ENCODE results near the gene ELL2. TPM values are rescaled to one million over a fixed set of nuclear protein-coding genes. Genes with fewer than 3 reads are reported as not detected.

ELL2 gene
- total RNA-seq, 1 experiment from 2014 or later, result 27.5 TPM

DNA sequence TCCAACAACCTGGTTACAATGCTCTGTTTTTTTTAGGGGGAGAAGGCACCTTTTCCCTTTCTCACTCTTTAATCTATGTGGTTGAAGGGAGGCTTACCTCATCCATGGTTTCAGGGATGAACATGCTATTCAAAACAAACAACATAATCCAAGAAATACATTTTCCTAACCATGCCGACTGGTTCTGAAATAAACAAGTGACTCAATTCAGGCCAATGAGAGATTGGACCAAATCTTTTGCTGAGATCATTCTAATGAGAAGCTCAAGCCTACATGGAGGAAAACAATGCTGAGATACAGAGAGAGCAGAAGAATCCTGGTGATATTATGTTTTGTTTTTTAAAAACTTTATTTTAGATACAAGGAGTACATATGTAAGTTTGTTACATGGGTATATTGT is 46.8 kb upstream of the ELL2 start:
- no peak for DNase-seq
- no peaks in the 10 kb centered on the region for H3K23me2 ChIP-seq (ENCODE audit: insufficient read length, low read depth, low read length, poor library complexity, severe bottlenecking)
- Mint-ChIP-seq H3K9me3 (peaks cover 1 to 3% of the 10 kb centered on the region in 2 experiments; a peak in 3 of 5 replicates), H3K4me3 (no peak overlapping the region), H3K27ac (no peak overlapping the region), H3K36me3 (ENCODE audit: insufficient read depth in 1 of 3, low read depth in 3 of 3) (peaks cover 0 to 3% (median 0%) of the 10 kb centered on the region in 3 experiments; a peak in 2 of 7 replicates), H3K4me1 (no peaks in the 10 kb centered on the region), H3K27me3 (ENCODE audit: low read depth) (no peaks in the 10 kb centered on the region)
- no peak overlapping the region for H3K27ac ChIP-seq (ENCODE audit: insufficient read length, low read depth, low read length)
- no peaks in the 10 kb centered on the region for H3K9me3 ChIP-seq (ENCODE audit: control insufficient read depth, low read depth, low read length)
- H3K9ac ChIP-seq (ENCODE audit: extremely low read depth, insufficient read length, low read length), result no peak overlapping the region
- no peak overlapping the region for H2BK12ac ChIP-seq (ENCODE audit: insufficient read length, low read depth, low read length)
- no peaks in the 10 kb centered on the region for H3K79me1 ChIP-seq (ENCODE audit: insufficient read depth, low read depth, low read length, poor library complexity, severe bottlenecking)
- H3K27me3 ChIP-seq (ENCODE audit: insufficient read depth, low read length), result no peaks in the 10 kb centered on the region
- H2BK5ac ChIP-seq (ENCODE audit: insufficient read length, low read length), result no peak overlapping the region
- H4K20me1 ChIP-seq (ENCODE audit: control insufficient read depth, insufficient read depth, insufficient read length), result no peaks in the 10 kb centered on the region
- H2BK20ac ChIP-seq (ENCODE audit: low read depth, low read length, poor library complexity, severe bottlenecking), result no peak overlapping the region
- no peak overlapping the region for H3K18ac ChIP-seq (ENCODE audit: insufficient read length, low read depth, low read length)
- H3K23ac ChIP-seq (ENCODE audit: insufficient read length, low read depth, low read length), result no peak overlapping the region
- H2BK120ac ChIP-seq (ENCODE audit: low read depth, low read length, poor library complexity, severe bottlenecking), result no peak overlapping the region
- H3K4ac ChIP-seq (ENCODE audit: low read depth, low read length), result no peak overlapping the region
- H3K56ac ChIP-seq (ENCODE audit: insufficient read length, low read depth, low read length), result no peak overlapping the region
- no CpG with 5 or more reads among the region's 1 CpG for WGBS (ENCODE audit: extremely low coverage, insufficient read length, low lambda C conversion rate)
- H3K4me2 ChIP-seq (ENCODE audit: insufficient read depth, insufficient read length, low read length), result no peak overlapping the region
- H2BK15ac ChIP-seq (ENCODE audit: low read depth, low read length), result no peak overlapping the region
- H3T11ph ChIP-seq (ENCODE audit: low read length), result no peak overlapping the region
- H4K8ac ChIP-seq (replicated peaks; ENCODE audit: insufficient read length, low read depth, low read length), result no peak overlapping the region
- H4K5ac ChIP-seq (ENCODE audit: insufficient read length, low read depth, low read length), result no peak overlapping the region
- no peak overlapping the region for H2AFZ ChIP-seq (ENCODE audit: low read length)
- TF ChIP-seq, protein P1, sequence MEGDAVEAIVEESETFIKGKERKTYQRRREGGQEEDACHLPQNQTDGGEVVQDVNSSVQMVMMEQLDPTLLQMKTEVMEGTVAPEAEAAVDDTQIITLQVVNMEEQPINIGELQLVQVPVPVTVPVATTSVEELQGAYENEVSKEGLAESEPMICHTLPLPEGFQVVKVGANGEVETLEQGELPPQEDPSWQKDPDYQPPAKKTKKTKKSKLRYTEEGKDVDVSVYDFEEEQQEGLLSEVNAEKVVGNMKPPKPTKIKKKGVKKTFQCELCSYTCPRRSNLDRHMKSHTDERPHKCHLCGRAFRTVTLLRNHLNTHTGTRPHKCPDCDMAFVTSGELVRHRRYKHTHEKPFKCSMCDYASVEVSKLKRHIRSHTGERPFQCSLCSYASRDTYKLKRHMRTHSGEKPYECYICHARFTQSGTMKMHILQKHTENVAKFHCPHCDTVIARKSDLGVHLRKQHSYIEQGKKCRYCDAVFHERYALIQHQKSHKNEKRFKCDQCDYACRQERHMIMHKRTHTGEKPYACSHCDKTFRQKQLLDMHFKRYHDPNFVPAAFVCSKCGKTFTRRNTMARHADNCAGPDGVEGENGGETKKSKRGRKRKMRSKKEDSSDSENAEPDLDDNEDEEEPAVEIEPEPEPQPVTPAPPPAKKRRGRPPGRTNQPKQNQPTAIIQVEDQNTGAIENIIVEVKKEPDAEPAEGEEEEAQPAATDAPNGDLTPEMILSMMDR (conservative IDR thresholded peaks at IDR 0.05), result no peak
- no peak overlapping the region for H4K91ac ChIP-seq (ENCODE audit: insufficient read length, low read depth, low read length)
- no peak overlapping the region for H2AK5ac ChIP-seq (ENCODE audit: insufficient read length, low read length)
- no peak overlapping the region for H3K14ac ChIP-seq (ENCODE audit: insufficient read depth, low read length)
- no peaks in the 10 kb centered on the region for H3K4me1 ChIP-seq (ENCODE audit: insufficient read depth, low read length)
- H3K79me2 ChIP-seq (ENCODE audit: insufficient read depth, low read length), result no peaks in the 10 kb centered on the region
